Vagina (tissue), 2 donors: ENCODE results near the gene CACNA2D1.

Experiments used
- POLR2A ChIP-seq, 2 donors: fragments of 450-650 bp; IDR thresholded peaks; one replicate each; pipeline ENCODE4 v1.6.1; 2017; ENCODE audit warnings: antibody characterized with exemption in 2 of 2, mild to moderate bottlenecking in 2 of 2, moderate library complexity in 2 of 2
- TF ChIP-seq, protein P1 (sequence below), 3 experiments: fragments of 450-650 bp in 2 of 3; fragments of 200-600 bp in 1 of 3; sonication (generic) in 1 of 3; IDR thresholded peaks; one replicate each; pipeline ENCODE4 v1.5.1; 2017 to 2019; ENCODE audit warnings: antibody characterized with exemption in 3 of 3, mild to moderate bottlenecking in 2 of 3, moderate library complexity in 2 of 3

DNA sequence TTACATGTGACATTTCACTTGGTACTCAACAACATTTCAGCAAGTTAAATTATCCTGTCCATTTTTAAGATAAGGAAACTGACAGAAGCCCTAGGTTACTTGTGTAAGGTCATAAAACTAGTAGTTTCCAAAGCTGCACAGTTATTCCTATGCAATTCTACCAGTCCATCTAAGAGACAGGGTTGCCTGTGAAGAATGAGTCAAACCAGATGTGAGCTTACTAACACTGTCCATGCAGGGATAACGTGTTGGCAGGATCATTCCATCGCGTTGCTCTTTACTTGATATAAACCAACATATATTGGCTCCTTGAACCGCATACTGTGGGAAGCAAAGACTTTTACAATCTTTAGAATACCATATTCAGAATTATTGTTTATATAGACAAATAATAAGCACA lies 392.8 kb downstream of the CACNA2D1 start:
- TF ChIP-seq POLR2A (IDR thresholded peaks at IDR 0.05): no peak
- TF ChIP-seq, protein P1, sequence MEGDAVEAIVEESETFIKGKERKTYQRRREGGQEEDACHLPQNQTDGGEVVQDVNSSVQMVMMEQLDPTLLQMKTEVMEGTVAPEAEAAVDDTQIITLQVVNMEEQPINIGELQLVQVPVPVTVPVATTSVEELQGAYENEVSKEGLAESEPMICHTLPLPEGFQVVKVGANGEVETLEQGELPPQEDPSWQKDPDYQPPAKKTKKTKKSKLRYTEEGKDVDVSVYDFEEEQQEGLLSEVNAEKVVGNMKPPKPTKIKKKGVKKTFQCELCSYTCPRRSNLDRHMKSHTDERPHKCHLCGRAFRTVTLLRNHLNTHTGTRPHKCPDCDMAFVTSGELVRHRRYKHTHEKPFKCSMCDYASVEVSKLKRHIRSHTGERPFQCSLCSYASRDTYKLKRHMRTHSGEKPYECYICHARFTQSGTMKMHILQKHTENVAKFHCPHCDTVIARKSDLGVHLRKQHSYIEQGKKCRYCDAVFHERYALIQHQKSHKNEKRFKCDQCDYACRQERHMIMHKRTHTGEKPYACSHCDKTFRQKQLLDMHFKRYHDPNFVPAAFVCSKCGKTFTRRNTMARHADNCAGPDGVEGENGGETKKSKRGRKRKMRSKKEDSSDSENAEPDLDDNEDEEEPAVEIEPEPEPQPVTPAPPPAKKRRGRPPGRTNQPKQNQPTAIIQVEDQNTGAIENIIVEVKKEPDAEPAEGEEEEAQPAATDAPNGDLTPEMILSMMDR (IDR thresholded peaks at IDR 0.05): no peak
